B cell (primary cell): ENCODE data around the gene ARHGAP26.

Source experiments
- CTCF ChIP-seq: fragments of 200-600 bp; IDR thresholded peaks from one replicate; pipeline ENCODE4 v1.8.0; 2022; ENCODE audit warnings: antibody characterized with exemption, mild to moderate bottlenecking
- EZH2 ChIP-seq: IDR thresholded peaks from 2 replicates; pipeline ENCODE4 v1.6.1; 2012; ENCODE audit warnings: borderline replicate concordance, low read depth, mild to moderate bottlenecking, moderate library complexity, low read length; ENCODE audit not compliant: insufficient read depth, poor library complexity, severe bottlenecking

DNA sequence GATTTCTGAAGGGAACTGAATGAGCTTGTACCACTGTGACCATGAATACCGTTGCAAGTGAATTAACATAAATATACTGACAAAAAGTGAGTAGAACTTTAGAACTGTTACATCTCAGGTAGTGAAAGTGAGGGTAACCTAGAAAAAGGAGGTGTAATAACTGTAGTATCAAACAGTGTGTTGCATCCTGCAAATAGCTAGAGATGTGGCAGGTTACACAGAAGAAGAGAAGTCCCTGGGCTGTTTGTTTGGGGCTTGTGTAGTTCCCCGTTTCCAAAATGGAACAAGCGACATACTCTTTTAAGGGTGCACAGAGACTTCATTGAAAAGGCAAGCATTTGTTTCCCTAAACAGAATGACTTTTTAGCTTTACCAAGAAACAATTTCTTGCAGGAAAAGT, 418.5 kb downstream of the ARHGAP26 start:
- TF ChIP-seq CTCF (no peak), EZH2 (no peak)
